H1 (cell line): Measurements from ENCODE around the gene SLC25A42. TPM values are rescaled to one million over a fixed set of nuclear protein-coding genes. Genes with fewer than 3 reads are reported as not detected.

Experiments
- CBX5 ChIP-seq: fragments of 300-800, 300-1000 bp; sonication (generic); IDR thresholded peaks from 2 replicates; pipeline ENCODE4 v1.7.1; 2016; ENCODE audit warnings: antibody characterized with exemption, low read length, low read depth
- CHD2 ChIP-seq: IDR thresholded peaks from 2 replicates; pipeline ENCODE4 v1.6.1; 2012; ENCODE audit warnings: low read length, improper control_type of control experiment
- CHD7 ChIP-seq: fragments of 300-600 bp; sonication (generic); IDR thresholded peaks from 2 replicates; pipeline ENCODE4 v1.7.1; 2012; ENCODE audit warnings: low read length, moderate library complexity, mild to moderate bottlenecking, inconsistent platforms; ENCODE audit not compliant: insufficient replicate concordance
- EP300 ChIP-seq, 2 experiments: IDR thresholded peaks; 1 replicate in 1 of 2; 2 replicates in 1 of 2; pipeline ENCODE4 v1.6.1; 2011 to 2012; ENCODE audit warnings: low read depth in 2 of 2, low read length in 2 of 2, mild to moderate bottlenecking in 2 of 2, borderline replicate concordance in 1 of 2, inconsistent platforms in 1 of 2, moderate library complexity in 1 of 2
- HDAC6 ChIP-seq: IDR thresholded peaks from one replicate; pipeline ENCODE4 v1.7.1; 2012; ENCODE audit warnings: low read depth, mild to moderate bottlenecking, inconsistent platforms, low read length, moderate library complexity
- KDM1A ChIP-seq: fragments of 200-600, 300-600 bp; sonication (generic); IDR thresholded peaks from 2 replicates; pipeline ENCODE4 v1.7.1; 2016; ENCODE audit warnings: mild to moderate bottlenecking, low read length, borderline replicate concordance
- NRF1 ChIP-seq: IDR thresholded peaks from 2 replicates; pipeline ENCODE4 v1.6.1; 2011; ENCODE audit warnings: mild to moderate bottlenecking, low read depth, low read length, improper control_type of control experiment
- SIRT6 ChIP-seq: IDR thresholded peaks from one replicate; pipeline ENCODE4 v1.7.1; 2012; ENCODE audit warnings: low read length, inconsistent platforms
- YY1 ChIP-seq: IDR thresholded peaks from 2 replicates; pipeline ENCODE4 v1.6.1; 2011; ENCODE audit warnings: low read depth, mild to moderate bottlenecking, low read length
- polyA plus RNA-seq, 7 experiments: library from polyadenylated mRNA; depleted of rRNA in 3 of 7; stranded (reverse) in 5 of 7; unstranded in 2 of 7; fragments of >200 nt in 5 of 7; fragments of 200-250 nt in 2 of 7; gene quantifications; 1 replicate in 5 of 7; 2 replicates in 1 of 7; 4 replicates in 1 of 7; pipeline versions ENCODE4 v1.2.1 to v1.2.3, GENCODE V29; 2011 to 2013; ENCODE audit warnings: missing spikeins in 2 of 7, mixed read lengths in 2 of 7
- total RNA-seq: library from RNA; stranded (reverse); fragmentation: NEBNext Ultra II Directional; extraction: Animal tissue kit (Norgen Biotek cat#: 25700); gene quantifications from 2 replicates; pipeline ENCODE4 v1.2.1, GENCODE V29; 2021

Gene SLC25A42
- total and polyA plus RNA-seq, 2 of the 8 experiments (the other 6 are each of a cell fraction or from before 2014, with no cell fraction given) = 5.9 to 6.2 TPM

- no peak for TF ChIP-seq CHD7
- TF ChIP-seq HDAC6 = no peak
- no peak for TF ChIP-seq SIRT6
- TF ChIP-seq YY1 = no peak
- no peak for TF ChIP-seq CHD2
- no peak for TF ChIP-seq EP300 (IDR thresholded peaks at IDR 0.05; ENCODE audit: borderline replicate concordance in 1 of 2, low read depth in 2 of 2, low read length in 2 of 2)
- TF ChIP-seq KDM1A = no peak
- TF ChIP-seq CBX5 = no peak
- no peak for TF ChIP-seq NRF1
Observed at GRCh38 chr19:19107654-19108053, 43.9 kb downstream of the SLC25A42 start (continued).
